Testis (tissue), 2 donors: ENCODE measurements around the gene RMND1.

Source experiments
- POLR2A ChIP-seq: fragments of 450-650 bp; IDR thresholded peaks from one replicate; pipeline ENCODE4 v1.6.1; 2017; ENCODE audit warnings: antibody characterized with exemption, mild to moderate bottlenecking, moderate library complexity
- TF ChIP-seq, protein P1 (sequence below), 3 experiments: fragments of 450-650 bp in 2 of 3; fragments of 200-600 bp in 1 of 3; sonication (generic) in 1 of 3; IDR thresholded peaks; one replicate each; pipeline ENCODE4 v1.5.1; 2016 to 2019; ENCODE audit warnings: antibody characterized with exemption in 3 of 3, mild to moderate bottlenecking in 2 of 3, moderate library complexity in 1 of 3

DNA sequence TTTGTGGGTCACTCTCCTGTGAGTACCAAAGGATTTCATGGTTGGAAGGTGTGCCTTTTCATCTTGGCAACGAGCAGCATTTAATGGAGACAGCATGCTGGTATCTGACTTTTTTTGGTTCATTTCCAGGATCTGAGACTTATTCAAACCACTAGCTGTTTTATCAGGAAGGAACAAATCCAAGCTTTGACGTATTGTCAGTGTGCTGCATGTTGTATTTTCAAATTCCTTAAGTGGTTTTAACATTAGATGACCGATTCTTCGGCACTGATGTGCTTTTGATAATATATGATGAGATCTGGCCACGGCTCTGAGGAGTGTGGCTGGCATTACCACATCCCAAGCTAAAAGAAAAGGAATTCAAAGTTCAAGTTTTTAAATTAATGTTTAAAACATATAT lies 6.4 kb downstream of the RMND1 start:
- no peak for TF ChIP-seq POLR2A
- TF ChIP-seq, protein P1, sequence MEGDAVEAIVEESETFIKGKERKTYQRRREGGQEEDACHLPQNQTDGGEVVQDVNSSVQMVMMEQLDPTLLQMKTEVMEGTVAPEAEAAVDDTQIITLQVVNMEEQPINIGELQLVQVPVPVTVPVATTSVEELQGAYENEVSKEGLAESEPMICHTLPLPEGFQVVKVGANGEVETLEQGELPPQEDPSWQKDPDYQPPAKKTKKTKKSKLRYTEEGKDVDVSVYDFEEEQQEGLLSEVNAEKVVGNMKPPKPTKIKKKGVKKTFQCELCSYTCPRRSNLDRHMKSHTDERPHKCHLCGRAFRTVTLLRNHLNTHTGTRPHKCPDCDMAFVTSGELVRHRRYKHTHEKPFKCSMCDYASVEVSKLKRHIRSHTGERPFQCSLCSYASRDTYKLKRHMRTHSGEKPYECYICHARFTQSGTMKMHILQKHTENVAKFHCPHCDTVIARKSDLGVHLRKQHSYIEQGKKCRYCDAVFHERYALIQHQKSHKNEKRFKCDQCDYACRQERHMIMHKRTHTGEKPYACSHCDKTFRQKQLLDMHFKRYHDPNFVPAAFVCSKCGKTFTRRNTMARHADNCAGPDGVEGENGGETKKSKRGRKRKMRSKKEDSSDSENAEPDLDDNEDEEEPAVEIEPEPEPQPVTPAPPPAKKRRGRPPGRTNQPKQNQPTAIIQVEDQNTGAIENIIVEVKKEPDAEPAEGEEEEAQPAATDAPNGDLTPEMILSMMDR (IDR thresholded peaks at IDR 0.05) = no peak
